NCI-H510A treated with DMSO at 0.1 percent for 48 hours (cell line): ENCODE data around the gene FOXP1.
"Not testable (repeated sequence)": the region's sequence is repeated elsewhere in the genome, so short reads cannot be mapped to it uniquely, and the experiment has no call there.

Source experiments
- DNase-seq: peaks from one replicate; lab custom pipeline; 2025; lab: John Stamatoyannopoulos, UW

Gene FOXP1

DNA sequence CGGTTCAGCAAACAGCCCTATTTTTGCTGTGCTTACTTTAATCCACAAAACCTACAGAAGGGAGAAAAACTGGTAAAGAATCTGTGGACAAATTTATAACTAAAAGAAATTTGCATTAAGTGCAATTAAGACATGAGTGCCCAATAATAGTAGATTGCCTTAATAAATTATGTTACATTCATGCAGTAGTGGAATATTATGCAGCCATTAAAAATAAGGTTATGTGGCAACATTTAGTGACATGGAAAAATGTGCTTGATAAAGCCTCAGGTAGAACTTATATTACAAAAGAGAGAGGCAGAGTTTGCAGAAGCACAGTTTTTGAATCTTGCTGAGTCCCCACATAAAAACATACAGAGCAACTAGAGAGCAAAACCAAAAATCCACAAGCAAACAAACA is 253.0 kb downstream of the FOXP1 start:
- no peak for DNase-seq

DNA sequence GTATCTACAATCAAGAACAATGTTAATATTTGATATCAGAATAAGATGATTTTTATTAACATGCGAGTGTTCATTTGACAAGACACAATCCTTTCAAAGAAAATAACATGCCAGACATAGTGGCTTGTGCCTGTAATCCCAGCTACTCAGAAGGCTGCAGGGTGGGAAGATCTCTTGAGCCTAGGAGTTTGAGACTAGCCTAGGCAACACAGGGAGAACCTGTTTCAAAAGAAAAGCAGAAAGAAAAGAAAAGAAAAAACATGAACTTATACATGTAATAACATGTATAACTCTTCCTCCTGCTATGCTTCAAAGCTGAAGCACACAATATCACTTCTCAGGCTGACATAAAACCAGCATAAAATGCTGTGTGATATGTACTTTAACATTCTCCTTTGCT is 253.7 kb downstream of the FOXP1 start:
- no peak for DNase-seq

GRCh38 chr3:71328926-71329325 is 254.6 kb downstream of the FOXP1 start:
- DNase-seq = no peak

- no peak for DNase-seq
These were observed 255.6 kb downstream of the FOXP1 start for GRCh38 chr3:71327936-71328335.

- DNase-seq = no peak
These were observed 257.8 kb downstream of the FOXP1 start for GRCh38 chr3:71325715-71326114.

DNA sequence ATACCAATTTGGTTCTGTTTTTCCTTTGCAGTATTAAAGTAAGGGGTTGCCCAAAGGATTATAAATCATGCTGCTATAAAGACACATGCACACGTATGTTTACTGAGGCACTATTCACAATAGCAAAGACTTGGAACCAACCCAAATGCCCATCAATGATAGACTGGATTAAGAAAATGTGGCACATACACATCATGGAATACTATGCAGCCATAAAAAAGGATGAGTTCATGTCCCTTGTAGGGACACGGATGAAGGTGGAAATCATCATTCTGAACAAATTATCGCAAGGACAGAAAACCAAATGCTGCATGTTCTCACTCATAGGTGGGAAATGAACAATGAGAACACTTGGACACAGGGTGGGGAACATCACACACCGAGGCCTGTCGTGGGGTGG is 259.3 kb downstream of the FOXP1 start:
- not testable (repeated sequence) for DNase-seq

GRCh38 chr3:71323558-71323957 is 260.0 kb downstream of the FOXP1 start:
- no peak for DNase-seq

GRCh38 chr3:71322154-71322553 is 261.4 kb downstream of the FOXP1 start:
- DNase-seq = no peak

DNA sequence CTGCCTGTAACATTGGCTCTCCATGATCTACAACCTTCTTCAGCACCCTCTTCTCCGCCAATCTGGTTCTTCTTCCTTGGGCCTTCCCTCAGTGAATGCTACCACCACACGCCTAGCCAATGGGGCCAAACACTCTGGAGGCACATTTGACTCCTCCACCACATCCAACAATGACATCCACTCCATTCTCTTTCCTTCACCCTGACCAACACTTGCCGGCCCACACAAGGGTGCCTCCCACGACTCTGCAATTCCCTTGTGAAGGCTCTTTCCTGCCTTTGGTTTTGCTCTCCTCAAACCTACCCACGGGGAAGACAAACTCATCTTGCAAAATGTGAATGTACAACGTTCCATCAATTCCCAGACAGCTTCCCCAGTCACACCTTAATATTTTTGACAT is 263.8 kb downstream of the FOXP1 start:
- no peak for DNase-seq

DNA sequence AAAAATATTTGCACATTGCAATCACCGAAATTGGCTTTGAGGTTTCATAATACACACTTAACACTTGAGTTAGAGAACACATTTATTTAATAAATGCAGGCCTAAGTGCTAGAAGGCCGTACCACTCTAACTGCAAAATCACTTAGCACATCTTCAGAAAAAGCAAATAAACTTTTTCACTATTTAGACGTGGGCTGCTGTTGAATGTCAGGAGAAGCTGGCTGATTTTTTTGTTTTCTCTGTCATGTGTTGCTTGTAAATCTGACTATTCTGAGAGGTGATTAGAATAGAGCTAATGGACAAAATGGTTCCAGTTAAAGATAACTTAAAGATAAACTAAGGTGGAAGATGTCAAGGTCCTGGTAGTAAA is 265.1 kb downstream of the FOXP1 start:
- no peak for DNase-seq

DNA sequence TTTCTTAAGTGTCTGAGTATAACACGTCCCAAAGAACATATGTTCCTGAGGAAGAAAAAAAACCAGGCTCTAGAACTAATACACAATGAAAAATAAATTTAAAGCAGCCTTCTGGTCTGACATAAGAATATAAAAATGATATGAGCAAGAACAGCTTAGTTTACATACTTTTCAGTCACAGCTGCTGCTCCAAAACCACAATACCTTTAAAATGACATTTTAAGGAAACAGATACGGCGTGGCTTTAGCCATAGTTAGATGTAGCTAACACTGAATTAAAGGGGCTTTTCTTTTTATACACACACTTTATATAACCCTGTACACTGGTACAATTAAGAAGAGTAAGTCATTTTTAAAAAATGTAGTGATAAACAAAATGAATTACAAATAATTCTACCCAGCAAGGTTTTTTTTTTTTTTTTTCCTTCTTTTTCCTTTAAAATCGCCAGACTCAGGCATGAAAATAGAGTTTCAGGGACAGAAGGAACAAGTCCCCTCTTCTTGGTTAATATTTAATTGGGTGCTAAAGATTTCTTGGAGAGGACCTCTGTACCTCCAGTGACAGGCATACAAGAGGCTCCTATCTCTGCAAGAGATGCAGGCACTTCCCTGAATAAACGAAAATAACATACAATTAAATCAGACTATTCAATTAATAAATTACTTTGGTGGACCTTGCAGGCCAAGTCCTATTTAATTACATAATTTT is 265.6 kb downstream of the FOXP1 start:
- DNase-seq = no peak

DNA sequence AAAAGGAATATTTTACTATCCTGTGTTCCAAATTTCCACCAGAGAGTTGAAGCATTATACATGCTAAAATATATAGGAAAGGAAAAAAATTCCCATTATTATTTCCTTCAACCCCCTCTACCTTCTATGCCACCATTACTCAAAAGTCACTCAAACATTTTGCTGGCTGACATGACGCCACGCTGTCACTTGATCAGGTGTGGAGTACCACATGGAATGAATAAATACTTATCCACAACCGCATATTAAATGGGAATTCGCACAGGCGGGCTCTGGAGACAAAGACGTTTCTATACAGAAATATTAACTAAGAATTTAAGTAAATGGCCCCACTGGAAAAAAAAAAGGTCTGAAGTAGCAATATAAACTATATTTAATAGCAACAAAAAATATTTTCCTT is 266.4 kb downstream of the FOXP1 start:
- no peak for DNase-seq

- no peak for DNase-seq
These were observed 267.3 kb downstream of the FOXP1 start for GRCh38 chr3:71316066-71316777.

DNA sequence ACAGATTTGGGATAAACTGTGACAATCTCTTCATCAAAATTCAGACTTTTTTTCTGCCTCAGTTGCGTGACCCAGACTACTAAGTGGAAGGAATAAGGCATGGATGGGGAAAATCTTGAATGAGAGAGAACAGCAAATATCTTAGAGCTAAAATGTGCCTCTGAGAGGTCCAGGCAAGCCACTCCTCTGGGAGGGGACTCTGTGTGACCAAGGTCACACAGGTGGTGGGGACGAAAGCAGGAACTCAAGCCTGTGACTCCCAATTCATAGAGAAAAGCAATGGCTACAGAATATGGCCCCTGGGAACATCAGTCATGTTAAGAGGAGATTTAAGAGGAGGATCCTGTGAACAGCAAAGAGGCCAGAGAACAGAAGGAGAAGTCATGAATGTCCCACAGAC is 268.1 kb downstream of the FOXP1 start:
- no peak for DNase-seq

DNA sequence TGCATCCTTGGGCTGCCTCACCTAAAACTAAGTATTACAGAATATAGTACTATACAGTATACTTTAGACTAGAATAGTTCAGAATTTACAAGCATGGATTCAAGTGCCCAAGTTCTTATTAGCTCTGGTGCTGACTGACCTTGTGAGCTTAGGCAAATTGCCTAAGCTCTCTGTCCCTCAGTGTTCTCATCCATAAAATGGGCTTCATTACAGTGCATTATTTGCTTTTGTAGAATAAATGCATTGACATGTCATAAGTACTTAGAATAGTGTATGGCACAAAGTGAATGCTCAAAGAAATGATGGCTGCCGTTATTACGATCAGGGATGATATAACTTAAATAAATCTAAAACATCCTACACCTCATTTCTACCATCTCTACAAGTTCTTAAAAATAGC is 269.7 kb downstream of the FOXP1 start:
- DNase-seq = no peak

DNA sequence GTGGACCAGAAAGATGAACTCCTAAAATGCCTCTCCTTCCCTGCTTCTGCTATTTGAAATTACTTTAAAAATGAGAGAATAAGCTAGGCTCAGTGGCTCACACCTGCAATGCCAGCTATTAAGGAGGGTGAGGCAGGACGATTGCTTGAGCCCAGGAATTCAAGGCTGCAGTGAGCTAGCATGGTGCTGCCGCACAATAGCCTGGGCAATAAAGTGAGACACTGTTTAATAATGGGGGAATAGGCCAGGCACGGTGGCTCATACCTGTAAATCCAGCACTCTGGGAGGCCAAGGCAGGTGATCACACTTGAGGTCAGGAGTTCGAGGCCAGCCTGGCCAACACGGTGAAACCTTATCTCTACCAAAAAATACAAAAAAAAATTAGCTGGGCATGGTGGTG is 271.1 kb downstream of the FOXP1 start:
- no peak for DNase-seq

- DNase-seq = no peak
These were observed 271.9 kb downstream of the FOXP1 start for GRCh38 chr3:71311661-71312046.

GRCh38 chr3:71310980-71311660 is 272.4 kb downstream of the FOXP1 start:
- DNase-seq = no peak

DNA sequence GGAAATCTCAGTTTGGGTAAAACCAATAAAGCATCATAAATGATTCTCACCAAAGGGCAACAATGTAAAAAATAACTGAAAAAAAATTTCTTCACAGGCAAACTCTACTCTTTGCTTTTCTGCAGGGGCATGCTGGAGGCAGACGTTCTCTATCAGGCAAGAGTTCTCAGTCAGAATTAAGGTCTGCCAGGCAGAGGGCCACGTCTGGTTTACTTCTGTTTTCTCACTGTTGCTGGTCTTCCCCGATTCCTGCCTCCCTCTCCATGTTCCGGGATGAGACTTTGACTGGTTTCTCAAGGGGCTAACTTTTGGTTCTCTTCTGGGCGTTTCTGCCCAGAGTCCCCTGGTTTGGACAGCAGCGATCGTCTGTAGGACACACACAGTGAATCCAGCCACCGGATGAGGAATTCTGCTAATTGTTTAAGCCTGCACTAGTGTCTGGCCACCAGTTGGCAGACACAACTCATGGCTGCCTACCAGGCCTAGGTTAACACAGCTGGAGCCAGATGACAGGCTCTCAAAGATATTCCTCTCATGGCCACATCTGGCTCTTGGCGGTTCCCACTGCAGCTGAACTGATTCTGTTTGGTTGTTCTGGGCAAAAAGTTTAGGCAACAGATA is 273.1 kb downstream of the FOXP1 start:
- no peak for DNase-seq

- DNase-seq = no peak
These were observed 273.6 kb downstream of the FOXP1 start for GRCh38 chr3:71309886-71310285.

DNA sequence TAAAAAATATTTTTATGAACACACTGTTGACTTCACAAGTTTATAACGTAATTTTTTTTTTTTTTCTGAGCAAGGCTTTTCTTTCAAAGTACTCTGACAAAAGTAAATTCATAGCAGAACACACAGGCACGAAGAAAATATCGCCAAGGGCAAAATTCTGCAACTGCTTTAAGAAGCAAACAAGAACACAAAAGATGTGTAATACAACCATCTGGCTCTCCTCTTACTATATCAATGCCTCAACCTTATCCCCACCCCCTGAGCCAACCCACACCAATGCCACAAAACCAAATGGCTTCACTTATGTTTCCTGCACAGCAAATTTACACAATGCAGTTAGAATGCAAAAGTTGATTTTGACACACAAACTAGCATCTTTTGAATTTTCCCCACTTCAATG is 274.2 kb downstream of the FOXP1 start:
- no peak for DNase-seq

DNA sequence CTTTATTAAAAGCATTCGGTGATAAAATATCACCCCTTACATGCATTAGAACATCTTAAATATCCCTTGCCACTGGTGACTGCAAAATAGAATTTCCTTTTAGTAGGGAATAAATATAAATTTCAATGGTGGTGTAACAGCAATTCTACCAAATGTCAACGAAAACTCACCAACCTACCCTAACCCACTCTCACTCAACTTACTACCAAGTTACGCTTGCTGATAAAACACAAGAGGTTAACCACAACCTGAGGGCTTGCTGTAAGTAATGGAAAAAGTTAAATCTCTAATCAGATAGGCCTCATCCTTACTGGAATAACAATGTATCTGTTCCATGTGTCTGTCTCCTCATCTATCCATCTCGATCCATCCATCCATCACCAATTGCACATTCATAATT is 274.7 kb downstream of the FOXP1 start:
- DNase-seq = no peak
